Measurements from ENCODE around the gene TMUB1. TPM values are rescaled to one million over a fixed set of nuclear protein-coding genes. Genes with fewer than 3 reads are reported as not detected.

Gene TMUB1
- total and polyA plus RNA-seq, 9 of the 15 experiments (the other 6 are each of a cell fraction or from before 2014, with no cell fraction given) = 0.14 to 241 (median 74.1) TPM

GRCh38 chr7:151082141-151083070 lies 887 bp downstream of the TMUB1 start (continued):
- 0 out of 2 replicates have a peak, but pooled peaks have one; percentile 18 for TF ChIP-seq THAP12 (CRISPR knock-in tag; IDR thresholded peaks at IDR 0.05)
- TF ChIP-seq CBX1 (IDR thresholded peaks at IDR 0.05; ENCODE audit: low read depth) = peak; percentile 18; the same call in 1 of the 2 replicates
- TF ChIP-seq, protein P1, sequence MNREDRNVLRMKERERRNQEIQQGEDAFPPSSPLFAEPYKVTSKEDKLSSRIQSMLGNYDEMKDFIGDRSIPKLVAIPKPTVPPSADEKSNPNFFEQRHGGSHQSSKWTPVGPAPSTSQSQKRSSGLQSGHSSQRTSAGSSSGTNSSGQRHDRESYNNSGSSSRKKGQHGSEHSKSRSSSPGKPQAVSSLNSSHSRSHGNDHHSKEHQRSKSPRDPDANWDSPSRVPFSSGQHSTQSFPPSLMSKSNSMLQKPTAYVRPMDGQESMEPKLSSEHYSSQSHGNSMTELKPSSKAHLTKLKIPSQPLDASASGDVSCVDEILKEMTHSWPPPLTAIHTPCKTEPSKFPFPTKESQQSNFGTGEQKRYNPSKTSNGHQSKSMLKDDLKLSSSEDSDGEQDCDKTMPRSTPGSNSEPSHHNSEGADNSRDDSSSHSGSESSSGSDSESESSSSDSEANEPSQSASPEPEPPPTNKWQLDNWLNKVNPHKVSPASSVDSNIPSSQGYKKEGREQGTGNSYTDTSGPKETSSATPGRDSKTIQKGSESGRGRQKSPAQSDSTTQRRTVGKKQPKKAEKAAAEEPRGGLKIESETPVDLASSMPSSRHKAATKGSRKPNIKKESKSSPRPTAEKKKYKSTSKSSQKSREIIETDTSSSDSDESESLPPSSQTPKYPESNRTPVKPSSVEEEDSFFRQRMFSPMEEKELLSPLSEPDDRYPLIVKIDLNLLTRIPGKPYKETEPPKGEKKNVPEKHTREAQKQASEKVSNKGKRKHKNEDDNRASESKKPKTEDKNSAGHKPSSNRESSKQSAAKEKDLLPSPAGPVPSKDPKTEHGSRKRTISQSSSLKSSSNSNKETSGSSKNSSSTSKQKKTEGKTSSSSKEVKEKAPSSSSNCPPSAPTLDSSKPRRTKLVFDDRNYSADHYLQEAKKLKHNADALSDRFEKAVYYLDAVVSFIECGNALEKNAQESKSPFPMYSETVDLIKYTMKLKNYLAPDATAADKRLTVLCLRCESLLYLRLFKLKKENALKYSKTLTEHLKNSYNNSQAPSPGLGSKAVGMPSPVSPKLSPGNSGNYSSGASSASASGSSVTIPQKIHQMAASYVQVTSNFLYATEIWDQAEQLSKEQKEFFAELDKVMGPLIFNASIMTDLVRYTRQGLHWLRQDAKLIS (CRISPR knock-in tag; IDR thresholded peaks at IDR 0.05) = no peak
- TF ChIP-seq NR2C1 (IDR thresholded peaks at IDR 0.05) = no peak
- no peak for TF ChIP-seq NR2C1 (tag; IDR thresholded peaks at IDR 0.05)
- no peak for TF ChIP-seq SIRT6 (IDR thresholded peaks at IDR 0.05; ENCODE audit: low read depth, low read length)
- no peak for TF ChIP-seq TBL1XR1 (IDR thresholded peaks at IDR 0.05; ENCODE audit: low read length in 2 of 2)
- no peak for TF ChIP-seq ILK (tag; IDR thresholded peaks at IDR 0.05; ENCODE audit: borderline replicate concordance, low read depth)
- TF ChIP-seq PYGO2 (tag; IDR thresholded peaks at IDR 0.05) = no peak
- no peak for TF ChIP-seq GTF3C2 (IDR thresholded peaks at IDR 0.05; ENCODE audit: borderline replicate concordance, extremely low read depth, insufficient read length)
- TF ChIP-seq SNAPC5 (CRISPR knock-in tag; IDR thresholded peaks at IDR 0.05) = no peak
- TF ChIP-seq, protein P2, sequence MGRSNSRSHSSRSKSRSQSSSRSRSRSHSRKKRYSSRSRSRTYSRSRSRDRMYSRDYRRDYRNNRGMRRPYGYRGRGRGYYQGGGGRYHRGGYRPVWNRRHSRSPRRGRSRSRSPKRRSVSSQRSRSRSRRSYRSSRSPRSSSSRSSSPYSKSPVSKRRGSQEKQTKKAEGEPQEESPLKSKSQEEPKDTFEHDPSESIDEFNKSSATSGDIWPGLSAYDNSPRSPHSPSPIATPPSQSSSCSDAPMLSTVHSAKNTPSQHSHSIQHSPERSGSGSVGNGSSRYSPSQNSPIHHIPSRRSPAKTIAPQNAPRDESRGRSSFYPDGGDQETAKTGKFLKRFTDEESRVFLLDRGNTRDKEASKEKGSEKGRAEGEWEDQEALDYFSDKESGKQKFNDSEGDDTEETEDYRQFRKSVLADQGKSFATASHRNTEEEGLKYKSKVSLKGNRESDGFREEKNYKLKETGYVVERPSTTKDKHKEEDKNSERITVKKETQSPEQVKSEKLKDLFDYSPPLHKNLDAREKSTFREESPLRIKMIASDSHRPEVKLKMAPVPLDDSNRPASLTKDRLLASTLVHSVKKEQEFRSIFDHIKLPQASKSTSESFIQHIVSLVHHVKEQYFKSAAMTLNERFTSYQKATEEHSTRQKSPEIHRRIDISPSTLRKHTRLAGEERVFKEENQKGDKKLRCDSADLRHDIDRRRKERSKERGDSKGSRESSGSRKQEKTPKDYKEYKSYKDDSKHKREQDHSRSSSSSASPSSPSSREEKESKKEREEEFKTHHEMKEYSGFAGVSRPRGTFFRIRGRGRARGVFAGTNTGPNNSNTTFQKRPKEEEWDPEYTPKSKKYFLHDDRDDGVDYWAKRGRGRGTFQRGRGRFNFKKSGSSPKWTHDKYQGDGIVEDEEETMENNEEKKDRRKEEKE (IDR thresholded peaks at IDR 0.05; ENCODE audit: borderline replicate concordance in 1 of 2, control insufficient read depth in 1 of 2, low read depth in 2 of 2, low read length in 1 of 2) = no peak

Measured in K562 (cell line).